IPS-15b (cell line): Measurements from ENCODE around the gene SIGLEC1.

Experiments
- H3K27me3 ChIP-seq: one replicate; pipeline ENCODE4 v1.6.1; 2013; ENCODE audit warnings: low read length; ENCODE audit not compliant: control insufficient read depth, insufficient read depth
- H3K36me3 ChIP-seq: one replicate; pipeline ENCODE4 v1.6.1; 2013; ENCODE audit warnings: low read length; ENCODE audit not compliant: control insufficient read depth, insufficient read depth
- H3K4me1 ChIP-seq: one replicate; pipeline ENCODE4 v1.6.1; 2013; ENCODE audit warnings: mild to moderate bottlenecking, low read length; ENCODE audit not compliant: control insufficient read depth, insufficient read depth
- H3K4me3 ChIP-seq: one replicate; pipeline ENCODE4 v1.5.1; 2013; ENCODE audit warnings: low read depth, low read length
- H3K9ac ChIP-seq: one replicate; pipeline ENCODE4 v1.6.1; 2013; ENCODE audit warnings: low read depth, mild to moderate bottlenecking, low read length
- H3K9me3 ChIP-seq: one replicate; pipeline ENCODE4 v1.6.1; 2013; ENCODE audit warnings: mild to moderate bottlenecking, low read length; ENCODE audit not compliant: control insufficient read depth, insufficient read depth

Gene SIGLEC1

DNA sequence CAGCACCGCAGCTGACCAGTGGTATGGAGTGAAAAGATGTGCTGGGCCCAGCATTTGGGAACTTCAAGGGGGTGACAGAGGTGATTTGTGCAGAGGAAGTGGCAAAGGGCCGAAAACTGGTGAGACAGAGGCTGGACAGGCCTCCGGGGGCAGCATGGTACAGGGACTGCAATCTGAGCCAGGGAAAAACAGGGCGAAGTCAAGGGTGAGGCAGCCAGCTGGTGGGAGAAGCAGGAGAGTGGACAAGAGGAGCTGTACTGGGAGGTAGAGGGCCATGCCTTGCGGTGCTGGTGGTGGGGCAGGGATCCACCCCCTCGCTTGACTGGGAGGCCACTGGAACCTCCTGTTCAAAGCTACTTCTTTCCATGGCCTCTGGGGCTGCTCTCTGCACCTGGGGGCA lies 41.9 kb downstream of the SIGLEC1 start:
- Histone ChIP-seq H3K4me1 (no peaks in the 10 kb centered on the region), H3K9ac (no peak overlapping the region), H3K27me3 (peaks cover 36% of the 10 kb centered on the region), H3K9me3 (no peaks in the 10 kb centered on the region), H3K36me3 (no peaks in the 10 kb centered on the region), H3K4me3 (no peak overlapping the region)

DNA sequence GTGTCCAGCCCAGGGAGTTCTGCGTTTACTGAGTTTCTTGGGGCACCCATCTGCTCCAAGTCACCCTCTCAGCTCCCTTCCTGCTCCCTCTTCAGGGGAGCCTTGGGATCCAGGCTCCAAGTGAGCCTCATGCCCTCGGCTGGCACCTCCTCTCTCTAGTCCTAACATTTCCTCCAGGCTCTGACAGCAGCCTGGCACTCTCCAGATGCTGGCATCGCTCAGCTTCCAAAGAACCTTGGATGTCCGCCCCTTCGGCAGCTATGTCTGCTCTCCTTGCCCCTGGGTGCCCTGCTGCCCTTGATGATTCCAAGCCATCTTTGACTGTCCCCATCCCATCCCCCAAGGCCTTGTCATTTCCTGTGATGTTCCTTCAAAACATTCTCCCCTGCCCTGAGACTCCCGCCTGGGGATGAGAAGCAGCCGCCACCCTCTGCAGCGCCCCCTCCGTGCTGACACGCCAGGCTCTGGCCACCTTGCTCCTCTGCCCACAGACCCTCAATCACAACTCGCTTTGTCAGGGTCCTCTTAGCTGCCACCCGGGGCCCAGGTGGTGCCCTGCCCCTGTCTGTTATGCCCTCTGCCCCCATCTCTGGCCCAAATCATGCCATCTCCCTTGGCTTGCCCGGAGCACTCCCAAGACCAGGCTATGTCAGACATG lies 42.6 kb downstream of the SIGLEC1 start:
- no peaks in the 10 kb centered on the region for H3K36me3 ChIP-seq
- H3K27me3 ChIP-seq, result peaks cover 31% of the 10 kb centered on the region
- H3K4me3 ChIP-seq, result no peak overlapping the region
- no peak overlapping the region for H3K9ac ChIP-seq
- H3K4me1 ChIP-seq, result no peaks in the 10 kb centered on the region
- H3K9me3 ChIP-seq, result no peaks in the 10 kb centered on the region

DNA sequence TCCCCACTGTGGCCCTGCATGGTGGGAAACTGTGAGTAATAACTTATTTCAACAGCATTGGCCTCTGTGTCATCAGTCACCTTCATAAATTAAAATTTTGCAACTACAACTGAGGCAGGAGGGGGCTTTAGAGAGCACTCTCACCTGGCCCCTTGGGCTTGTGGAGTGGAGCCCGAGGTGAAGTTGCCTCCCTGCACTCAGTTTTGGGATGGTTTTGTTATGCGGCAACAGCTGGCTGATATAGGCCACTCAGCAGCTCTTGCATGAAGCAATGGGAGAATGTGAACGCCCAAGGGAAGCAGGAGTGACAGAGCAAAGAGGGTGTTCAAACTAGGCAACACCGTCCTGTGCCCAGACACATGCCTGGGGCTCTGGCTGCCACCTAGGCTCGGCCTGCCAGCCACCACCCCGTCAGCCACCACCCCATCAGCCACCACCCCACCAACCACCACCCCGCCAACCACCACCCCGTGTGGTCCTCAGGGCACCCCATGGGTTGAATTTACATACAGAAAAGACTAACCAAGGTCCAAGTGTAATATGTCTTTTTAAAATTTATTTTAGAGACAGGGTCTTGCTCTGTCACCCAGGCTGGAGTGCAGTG lies 44.9 kb downstream of the SIGLEC1 start:
- Histone ChIP-seq H3K9ac (no peak overlapping the region), H3K27me3 (peaks cover 34% of the 10 kb centered on the region), H3K4me1 (no peaks in the 10 kb centered on the region), H3K36me3 (peaks cover 2% of the 10 kb centered on the region), H3K9me3 (no peaks in the 10 kb centered on the region), H3K4me3 (no peak overlapping the region)

DNA sequence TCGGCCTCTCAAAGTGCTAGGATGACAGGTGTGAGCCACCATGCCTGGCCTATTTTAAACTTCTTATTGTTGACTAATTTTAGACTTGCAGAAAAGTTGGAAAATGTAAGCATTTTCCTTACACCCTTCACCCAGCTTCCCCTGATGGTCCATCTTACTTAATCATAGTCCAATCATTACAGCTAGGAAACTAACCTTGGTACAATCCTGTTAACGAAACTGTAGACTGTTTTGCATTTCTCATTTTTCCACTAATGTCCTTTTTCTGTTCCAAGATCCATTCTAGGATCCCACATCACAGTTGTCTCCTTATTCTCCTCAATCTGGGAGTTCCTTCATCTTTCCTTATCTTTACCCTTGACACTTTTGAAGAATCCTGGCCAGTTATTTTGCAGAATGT lies 48.5 kb downstream of the SIGLEC1 start:
- Histone ChIP-seq H3K4me1 (no peaks in the 10 kb centered on the region), H3K36me3 (peaks cover 2% of the 10 kb centered on the region), H3K4me3 (no peak overlapping the region), H3K9ac (no peak overlapping the region), H3K9me3 (no peaks in the 10 kb centered on the region), H3K27me3 (peaks cover 54% of the 10 kb centered on the region)

DNA sequence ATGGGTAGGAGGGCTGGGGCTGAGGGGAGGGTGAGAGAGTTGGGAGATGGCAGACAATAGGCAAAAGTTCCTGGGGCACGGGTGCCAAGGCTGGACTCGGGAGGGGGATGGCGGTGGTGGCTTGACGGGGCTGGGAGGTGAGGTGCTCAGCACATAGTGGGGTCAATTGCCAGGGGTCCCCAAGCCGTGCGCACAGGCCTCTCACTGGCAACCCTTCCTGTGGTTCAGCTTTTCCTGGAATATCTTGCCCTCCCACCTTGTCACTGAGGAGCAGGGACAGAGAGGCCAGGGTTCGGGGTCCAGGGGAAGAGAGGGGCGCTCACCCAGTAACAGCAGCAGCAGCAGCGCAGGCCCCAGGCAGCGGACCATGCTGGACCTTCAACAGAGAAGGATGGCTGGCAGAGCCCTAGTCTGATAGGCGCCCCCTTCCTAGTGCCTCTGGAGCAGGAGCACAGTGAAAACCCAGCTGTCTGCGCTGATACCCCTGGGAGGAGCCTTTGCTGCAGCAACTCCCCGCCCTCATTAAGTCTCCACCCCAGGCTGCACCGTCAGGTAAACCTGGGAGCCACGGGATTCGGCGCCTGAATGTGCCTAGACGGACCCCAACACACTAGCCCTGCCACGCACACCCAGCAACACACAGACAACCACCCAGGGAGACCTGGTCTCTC lies 49.2 kb downstream of the SIGLEC1 start, which contains the start of gene GFRA4:
Gene GFRA4, minus strand, starts transcription at position 369 of the 671 bp plus-strand sequence. Its CDS starts 0 bp downstream, at position 369.
- H3K27me3 ChIP-seq, result peaks cover 59% of the 10 kb centered on the region
- H3K36me3 ChIP-seq, result peaks cover 2% of the 10 kb centered on the region
- H3K4me1 ChIP-seq, result no peaks in the 10 kb centered on the region

More for the DNA sequence above, 49.2 kb downstream of the SIGLEC1 start, which contains the start of gene GFRA4:
- H3K4me3 ChIP-seq, result no peak within 1 kb of the TSS
- no peaks in the 10 kb centered on the region for H3K9me3 ChIP-seq
- no peak within 1 kb of the TSS for H3K9ac ChIP-seq
